Activated CD4-positive, alpha-beta T cell treated with anti-CD3 and anti-CD28 coated beads for 24 hours (primary cell): Measurements from ENCODE around the gene CYBA.
"Not testable (repeated sequence)": the region's sequence is repeated elsewhere in the genome, so short reads cannot be mapped to it uniquely, and the experiment has no call there.

Source experiments
- DNase-seq, 2 donors: peaks; one replicate each; pipeline ENCODE4 v3.0.0-alpha.2; 2020; ENCODE audit warnings: low read depth in 2 of 2

The CYBA gene

DNA sequence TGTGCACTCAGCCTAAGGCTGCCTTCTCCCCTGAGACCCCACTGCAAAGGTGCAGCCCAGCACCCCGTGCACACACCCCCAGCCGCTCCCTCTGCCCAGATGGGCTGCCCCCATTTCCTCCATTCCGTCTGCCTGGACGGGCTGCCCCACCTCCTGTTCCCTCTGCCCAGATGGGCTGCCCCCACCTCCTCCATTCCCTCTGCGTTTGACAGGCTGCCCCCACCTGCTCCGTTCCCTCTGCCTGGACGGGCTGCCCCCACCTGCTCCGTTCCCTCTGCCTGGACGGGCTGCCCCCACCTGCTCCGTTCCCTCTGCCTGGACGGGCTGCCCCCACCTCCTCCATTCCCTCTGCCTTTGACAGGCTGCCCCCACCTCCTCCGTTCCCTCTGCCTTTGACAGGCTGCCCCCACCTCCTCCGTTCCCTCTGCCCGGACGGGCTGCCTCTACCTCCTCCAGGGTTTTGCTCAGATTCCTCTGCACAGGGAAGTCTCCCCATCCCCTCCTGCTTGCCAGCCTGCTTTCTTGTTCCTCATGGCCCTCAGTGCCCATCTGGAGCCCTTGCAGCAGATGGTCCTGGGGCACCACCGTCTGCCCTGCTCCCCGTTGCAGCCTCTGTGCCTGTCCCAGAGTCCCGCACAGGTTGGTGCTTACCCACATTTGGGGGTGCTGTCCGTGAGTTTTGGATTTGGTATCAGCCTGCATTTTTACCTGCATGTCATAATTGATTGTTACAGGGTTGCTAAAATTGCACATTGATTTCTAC is 35.9 kb downstream of the CYBA start:
- DNase-seq = no peak

- DNase-seq = no peak
These were observed 36.7 kb downstream of the CYBA start for GRCh38 chr16:88613911-88614817.

DNA sequence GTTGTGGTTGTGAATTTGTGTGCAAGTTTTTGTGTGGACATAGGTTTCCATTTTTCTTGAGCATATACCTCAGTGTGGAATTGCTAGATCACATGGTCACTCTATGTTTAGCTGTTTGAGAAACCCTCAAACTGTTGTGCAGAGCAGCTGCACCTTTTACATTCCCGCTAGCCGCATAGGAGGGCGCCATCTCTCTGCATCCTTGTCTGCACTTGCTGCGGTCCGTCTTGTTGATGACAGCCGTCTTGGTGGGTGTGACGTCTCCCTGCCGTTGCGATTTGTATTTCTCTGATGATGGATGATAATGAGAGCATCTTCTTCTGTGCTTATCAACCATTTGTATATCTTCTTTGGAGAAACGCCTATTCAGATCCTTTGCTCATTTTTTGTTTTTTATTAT is 37.6 kb downstream of the CYBA start:
- DNase-seq = no peak

DNA sequence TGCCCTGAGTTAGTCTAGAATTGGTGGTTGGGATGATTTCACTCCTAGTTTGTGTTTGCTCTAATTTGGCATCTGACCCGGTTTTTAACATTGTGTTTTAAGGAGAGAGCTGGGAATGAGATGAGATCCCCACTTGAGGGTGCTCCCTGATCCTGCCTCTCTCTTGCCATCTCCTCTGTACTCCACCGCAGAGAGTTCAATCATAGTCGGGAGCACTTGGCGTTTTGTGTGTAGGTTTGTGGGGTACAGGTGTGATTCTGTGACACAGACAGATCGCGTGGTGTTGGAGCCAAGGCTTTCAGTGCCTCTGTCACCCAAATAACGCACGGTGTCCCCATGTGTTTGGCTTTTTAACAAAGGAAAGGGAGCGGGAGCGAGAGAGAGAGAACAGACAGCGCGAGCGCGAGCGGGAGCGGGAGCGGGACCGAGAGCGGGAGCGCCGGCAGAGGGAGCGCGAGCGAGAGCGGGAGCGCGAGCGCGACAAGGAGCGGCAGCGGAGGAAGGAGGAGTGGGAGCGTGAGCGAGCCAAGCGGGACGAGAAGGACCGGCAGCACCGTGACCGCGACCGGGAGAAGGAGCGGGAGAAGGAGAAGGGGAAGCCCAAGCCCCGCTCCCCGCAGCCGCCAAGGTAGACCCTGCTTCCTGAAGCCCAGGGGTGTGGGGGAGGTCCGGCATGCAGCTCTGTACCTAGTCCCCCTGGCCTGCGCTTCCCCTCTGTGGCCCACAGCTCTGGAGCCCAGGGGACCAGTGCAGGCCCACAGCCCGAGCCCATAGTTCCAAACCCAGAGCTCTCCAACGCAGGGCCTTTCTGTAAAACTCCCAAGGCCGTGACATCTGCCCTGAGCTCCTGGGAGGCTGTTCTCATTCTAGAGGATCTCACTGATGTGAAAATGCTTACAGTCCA is 39.7 kb downstream of the CYBA start:
- no peak for DNase-seq

- DNase-seq = no peak
These were observed 40.8 kb downstream of the CYBA start for GRCh38 chr16:88610080-88610479.

- not testable (repeated sequence) for DNase-seq
These were observed 41.4 kb downstream of the CYBA start for GRCh38 chr16:88609426-88609825.

DNA sequence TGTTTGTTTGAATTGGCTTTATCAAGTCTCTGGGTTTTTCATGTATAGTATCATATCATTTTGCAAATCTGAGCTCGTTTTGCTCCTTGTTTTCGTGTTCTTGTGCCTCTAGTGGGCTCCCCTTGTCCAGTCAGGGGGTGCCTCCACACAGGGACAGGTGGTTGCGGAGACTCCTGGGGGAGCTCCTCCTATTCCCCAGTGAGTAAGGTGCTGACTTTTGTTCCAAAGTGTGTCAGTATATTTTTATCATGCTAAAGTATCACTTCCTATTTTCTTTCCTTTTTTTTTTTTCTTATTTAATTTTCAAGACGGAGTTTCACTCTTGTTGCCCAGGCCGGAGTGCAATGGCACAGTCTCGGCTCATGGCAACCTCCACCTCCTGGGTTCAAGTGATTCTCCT is 42.8 kb downstream of the CYBA start:
- no peak for DNase-seq

- DNase-seq = no peak
These were observed 44.6 kb downstream of the CYBA start for GRCh38 chr16:88606148-88606757.

DNA sequence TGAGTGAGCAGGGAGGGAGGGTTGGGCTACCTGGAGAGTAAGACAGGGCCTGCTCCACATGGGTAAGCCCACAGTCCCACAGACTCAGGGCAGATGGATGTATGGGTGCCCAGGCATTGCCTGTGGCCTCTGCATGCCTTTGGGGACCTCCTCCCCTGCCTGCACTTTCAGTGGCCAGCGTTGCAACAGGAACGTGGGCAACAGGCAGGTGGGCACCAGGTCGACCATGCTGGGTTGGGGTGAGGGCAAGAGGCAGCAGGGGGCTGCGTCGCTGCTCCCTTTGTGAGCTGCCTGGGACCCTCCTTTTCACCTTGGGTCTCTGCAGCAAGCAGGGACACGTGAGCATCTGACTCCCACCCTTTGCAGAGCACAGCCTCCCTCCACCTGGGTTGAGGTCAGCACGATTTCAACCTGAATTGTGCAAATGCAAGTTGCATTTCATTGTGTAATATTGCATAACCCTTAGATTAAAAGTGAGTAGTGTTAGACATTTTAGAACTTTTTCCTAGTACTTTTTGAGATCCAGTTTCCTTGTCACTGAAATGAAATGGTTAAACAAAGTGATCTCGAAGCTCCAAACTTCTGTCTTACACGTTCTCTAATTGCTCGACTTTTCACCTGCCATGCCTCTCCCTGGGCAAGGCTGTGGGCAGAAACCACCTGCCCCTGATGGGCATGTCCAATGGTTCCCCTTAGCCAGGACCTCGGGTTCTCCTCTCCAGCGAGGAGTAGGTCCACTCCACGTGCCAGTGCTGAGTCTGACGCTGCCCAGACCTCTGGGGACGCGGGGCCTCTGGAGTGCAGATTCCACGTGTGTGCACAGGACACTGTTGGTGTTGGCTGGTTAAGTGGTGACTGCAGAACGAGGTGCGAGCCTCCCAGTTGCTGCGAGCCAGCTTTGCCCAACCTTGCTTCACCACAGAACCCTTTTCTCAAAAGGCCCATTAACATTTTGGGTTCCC is 45.4 kb downstream of the CYBA start:
- no peak for DNase-seq

- DNase-seq = no peak
These were observed 48.8 kb downstream of the CYBA start for GRCh38 chr16:88602091-88602490.

DNA sequence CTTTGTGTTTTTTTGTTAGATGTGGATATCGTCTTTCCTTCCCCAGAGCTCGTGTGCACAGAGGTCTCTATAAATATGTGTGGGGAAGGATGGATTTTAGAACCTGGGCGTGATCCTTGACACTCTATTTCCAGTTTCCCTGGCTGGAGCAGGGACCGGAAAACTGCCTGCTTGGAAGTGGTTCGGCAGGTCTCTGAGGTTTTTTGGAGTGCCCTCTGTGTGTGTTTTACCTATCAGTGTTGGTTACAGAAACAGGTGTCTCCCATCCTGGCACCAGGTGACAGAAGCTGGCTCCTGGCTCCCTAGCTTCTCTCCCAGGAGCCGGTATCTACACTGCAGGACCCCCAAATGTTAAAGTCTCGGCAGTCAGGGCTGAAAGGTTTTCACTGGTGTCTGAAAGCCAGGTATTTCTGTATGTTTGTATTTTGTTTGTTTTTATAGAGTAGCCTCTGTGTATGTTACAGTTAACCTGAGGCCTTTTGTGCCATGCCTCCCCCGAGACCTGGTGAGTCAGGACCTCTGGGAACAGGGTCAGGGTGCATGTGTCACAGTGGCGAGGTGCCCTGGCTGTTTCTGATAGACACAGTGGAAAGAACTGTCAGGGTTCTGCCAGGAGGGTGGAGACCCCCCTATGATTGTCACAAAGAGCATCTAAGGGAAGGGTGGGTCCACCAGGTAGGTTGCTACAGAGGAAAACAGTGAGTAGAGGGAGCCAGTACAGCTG is 49.4 kb downstream of the CYBA start:
- no peak for DNase-seq

GRCh38 chr16:88600539-88600896 is 50.3 kb downstream of the CYBA start:
- DNase-seq = no peak

- DNase-seq = no peak
These were observed 50.9 kb downstream of the CYBA start for GRCh38 chr16:88599825-88600538.

DNA sequence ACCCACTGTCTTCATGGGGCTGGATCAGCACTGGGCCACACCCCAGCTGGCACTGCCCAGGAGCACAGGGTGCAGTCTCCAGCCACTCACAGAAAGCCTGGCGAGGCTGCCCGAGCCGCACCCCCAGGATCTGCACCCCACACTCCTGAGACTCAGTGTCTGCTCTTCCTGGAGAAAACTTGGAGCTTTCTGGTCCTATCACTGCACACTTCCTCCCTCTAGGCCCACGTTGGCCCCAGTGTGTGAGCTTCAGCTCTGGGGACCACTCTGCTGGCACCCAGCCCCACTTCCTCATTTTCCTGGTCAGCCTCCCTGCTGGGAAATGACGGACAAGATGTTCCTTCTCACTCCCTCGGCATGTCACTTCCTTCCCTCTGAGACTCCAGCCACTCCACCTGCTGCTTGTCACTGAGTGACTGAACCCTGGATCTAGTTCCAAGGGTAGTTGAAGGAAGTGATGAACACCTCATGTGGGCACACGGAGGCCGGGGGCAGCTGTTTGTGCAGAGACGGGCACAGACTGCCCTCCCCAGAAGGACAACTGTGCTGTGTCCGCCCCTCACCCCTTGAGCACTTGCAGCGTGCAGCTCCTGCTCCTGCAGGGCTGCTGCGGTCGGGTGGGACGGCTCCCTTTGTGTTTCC is 51.6 kb downstream of the CYBA start:
- DNase-seq = no peak

DNA sequence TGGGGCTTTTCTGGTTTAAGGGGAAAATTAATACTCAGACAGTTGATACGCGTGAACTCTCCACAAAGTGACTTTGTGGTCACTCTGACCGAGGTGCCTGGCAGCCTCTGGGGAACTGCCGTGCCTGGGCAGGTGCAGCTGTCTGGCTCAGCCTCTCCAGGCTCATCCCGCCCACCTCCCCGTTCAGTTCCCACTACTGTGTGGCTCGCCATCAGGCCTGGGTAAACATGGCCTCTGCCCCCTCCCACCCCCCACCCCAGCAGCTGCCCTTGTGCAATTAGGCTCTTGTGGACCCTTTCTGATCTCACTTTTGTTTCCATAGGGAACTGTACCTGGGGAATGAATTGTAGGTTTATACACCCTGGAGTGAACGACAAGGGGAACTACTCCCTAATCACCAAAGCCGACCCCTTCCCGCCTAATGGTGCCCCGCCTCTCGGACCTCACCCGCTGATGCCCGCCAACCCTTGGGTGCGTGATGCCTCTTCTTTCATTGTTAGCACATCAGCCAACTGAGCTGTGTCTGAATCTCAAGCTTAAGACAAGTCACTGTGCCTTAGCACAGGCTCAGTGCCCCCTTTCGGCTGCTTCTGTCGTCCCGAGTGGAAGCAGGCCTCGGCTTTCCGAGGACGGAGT is 52.9 kb downstream of the CYBA start:
- DNase-seq = no peak

- DNase-seq = no peak
These were observed 54.4 kb downstream of the CYBA start for GRCh38 chr16:88596483-88596882.

- no peak for DNase-seq
These were observed 54.9 kb downstream of the CYBA start for GRCh38 chr16:88595921-88596320.

GRCh38 chr16:88595101-88595500 is 55.8 kb downstream of the CYBA start:
- DNase-seq = no peak
